SK-N-SH treated with all-trans-retinoic acid at 6 μM for 48 hours (cell line): Measurements from ENCODE around the gene PTTG1.

Source experiments
- ATAC-seq: fragments of 200-7000 bp; cut with Tn5 transposase; 3 replicates; pipeline ENCODE4 v1.9.1; 2020; ENCODE audit warnings: mild to moderate bottlenecking, moderate library complexity
- BACH2 ChIP-seq: fragments of 250-450 bp; sonication (Bioruptor Pico); IDR thresholded peaks from 2 replicates; pipeline ENCODE4 v1.9.0; 2021; ENCODE audit warnings: mild to moderate bottlenecking, borderline replicate concordance
- CREB5 ChIP-seq: fragments of 250-450 bp; sonication (Bioruptor Pico); IDR thresholded peaks from 2 replicates; pipeline ENCODE4 v1.5.1; 2020; ENCODE audit warnings: low read depth, mild to moderate bottlenecking, moderate library complexity
- CSDC2 ChIP-seq: fragments of 250-450 bp; sonication (Bioruptor Pico); IDR thresholded peaks from 2 replicates; pipeline ENCODE4 v1.5.0; 2020; ENCODE audit warnings: mild to moderate bottlenecking, moderate library complexity
- CSRNP3 ChIP-seq: fragments of 250-450 bp; sonication (Bioruptor Pico); IDR thresholded peaks from 2 replicates; pipeline ENCODE4 v1.5.1; 2021; ENCODE audit warnings: mild to moderate bottlenecking, moderate library complexity
- ESRRG ChIP-seq: fragments of 250-450 bp; sonication (Bioruptor Pico); IDR thresholded peaks from 2 replicates; pipeline ENCODE4 v1.6.1; 2021; ENCODE audit warnings: mild to moderate bottlenecking
- GLIS3 ChIP-seq: fragments of 250-450 bp; sonication (Bioruptor Pico); IDR thresholded peaks from 2 replicates; pipeline ENCODE4 v1.5.0; 2020; ENCODE audit warnings: mild to moderate bottlenecking, moderate library complexity
- ISL1 ChIP-seq: fragments of 250-450 bp; sonication (Bioruptor Pico); IDR thresholded peaks from 2 replicates; pipeline ENCODE4 v2.1.2; 2022; ENCODE audit warnings: mild to moderate bottlenecking, moderate library complexity
- OSR1 ChIP-seq: fragments of 250-450 bp; sonication (Bioruptor Pico); IDR thresholded peaks from 2 replicates; pipeline ENCODE4 v1.8.0; 2022; ENCODE audit warnings: moderate library complexity, mild to moderate bottlenecking, inconsistent platforms
- POU6F1 ChIP-seq: fragments of 250-450 bp; sonication (Bioruptor Pico); IDR thresholded peaks from 2 replicates; pipeline ENCODE4 v1.8.0; 2021; ENCODE audit warnings: low read depth, mild to moderate bottlenecking, moderate library complexity, borderline replicate concordance
- PPARA ChIP-seq: fragments of 250-450 bp; sonication (Bioruptor Pico); IDR thresholded peaks from 2 replicates; pipeline ENCODE4 v1.5.0; 2020; ENCODE audit warnings: mild to moderate bottlenecking, borderline replicate concordance
- RARB ChIP-seq: fragments of 250-450 bp; sonication (Bioruptor Pico); IDR thresholded peaks from 2 replicates; pipeline ENCODE4 v1.8.0; 2021; ENCODE audit warnings: mild to moderate bottlenecking, moderate library complexity
- SNAI2 ChIP-seq: fragments of 250-450 bp; sonication (Bioruptor Pico); IDR thresholded peaks from 2 replicates; pipeline ENCODE4 v1.5.0; 2020; ENCODE audit warnings: mild to moderate bottlenecking, moderate library complexity
- TCF4 ChIP-seq: fragments of 250-450 bp; sonication (Bioruptor Pico); IDR thresholded peaks from 2 replicates; pipeline ENCODE4 v1.8.0; 2021; ENCODE audit warnings: mild to moderate bottlenecking, moderate library complexity, borderline replicate concordance
- TOX ChIP-seq: fragments of 250-450 bp; sonication (Bioruptor Pico); IDR thresholded peaks from 2 replicates; pipeline ENCODE4 v1.8.0; 2021; ENCODE audit warnings: mild to moderate bottlenecking, moderate library complexity, borderline replicate concordance
- ZC3H10 ChIP-seq: fragments of 250-450 bp; sonication (Bioruptor Pico); IDR thresholded peaks from 2 replicates; pipeline ENCODE4 v1.5.1; 2021; ENCODE audit warnings: mild to moderate bottlenecking, moderate library complexity
- ZFP3 ChIP-seq: fragments of 250-450 bp; sonication (Bioruptor Pico); IDR thresholded peaks from 2 replicates; pipeline ENCODE4 v1.5.0; 2020; ENCODE audit warnings: mild to moderate bottlenecking, moderate library complexity
- ZFP30 ChIP-seq: fragments of 450-650 bp; formaldehyde crosslinking; IDR thresholded peaks from 2 replicates; pipeline ENCODE4 v1.5.0; 2022; ENCODE audit warnings: mild to moderate bottlenecking, moderate library complexity
- ZNF565 ChIP-seq: fragments of 450-650 bp; formaldehyde crosslinking; conservative IDR thresholded peaks from 2 replicates; pipeline ENCODE4 v1.5.0; 2020; ENCODE audit warnings: low read depth, mild to moderate bottlenecking, moderate library complexity
- ZNF70 ChIP-seq: fragments of 450-650 bp; formaldehyde crosslinking; IDR thresholded peaks from 2 replicates; pipeline ENCODE4 v1.5.0; 2020; ENCODE audit warnings: mild to moderate bottlenecking, moderate library complexity
- ZNF8 ChIP-seq: fragments of 450-650 bp; formaldehyde crosslinking; IDR thresholded peaks from 2 replicates; pipeline ENCODE4 v1.5.0; 2020; ENCODE audit warnings: mild to moderate bottlenecking, moderate library complexity
- TF ChIP-seq, protein P1 (sequence below): fragments of 250-450 bp; sonication (Bioruptor Pico); IDR thresholded peaks from 2 replicates; pipeline ENCODE4 v1.8.0; 2020; ENCODE audit warnings: mild to moderate bottlenecking, moderate library complexity, borderline replicate concordance
- TF ChIP-seq, protein P2 (sequence below): fragments of 250-450 bp; sonication (Bioruptor Pico); IDR thresholded peaks from 2 replicates; pipeline ENCODE4 v1.5.0; 2020; ENCODE audit warnings: mild to moderate bottlenecking, moderate library complexity

PTTG1 gene

DNA sequence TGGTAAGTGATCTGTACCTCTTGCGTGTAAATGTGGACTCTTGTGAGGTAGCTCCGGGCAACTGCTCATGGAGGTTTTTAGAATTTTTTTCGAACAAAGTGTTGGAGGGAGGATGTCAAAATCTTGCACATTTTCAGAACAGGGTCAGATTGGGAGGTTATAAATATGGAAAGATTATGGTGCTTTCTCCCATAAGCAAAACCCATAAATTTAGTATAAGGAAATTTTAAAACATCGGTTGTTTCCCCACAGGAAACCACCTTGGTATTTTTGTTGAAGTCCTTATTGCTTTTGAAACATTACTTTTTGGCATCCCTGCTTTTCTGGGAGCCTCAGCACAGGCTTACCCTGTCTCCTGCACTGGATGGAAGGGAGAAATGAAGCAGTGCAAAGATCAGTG lies 33.9 kb downstream of the PTTG1 start:
- no peak for ATAC-seq
- TF ChIP-seq, protein P1, sequence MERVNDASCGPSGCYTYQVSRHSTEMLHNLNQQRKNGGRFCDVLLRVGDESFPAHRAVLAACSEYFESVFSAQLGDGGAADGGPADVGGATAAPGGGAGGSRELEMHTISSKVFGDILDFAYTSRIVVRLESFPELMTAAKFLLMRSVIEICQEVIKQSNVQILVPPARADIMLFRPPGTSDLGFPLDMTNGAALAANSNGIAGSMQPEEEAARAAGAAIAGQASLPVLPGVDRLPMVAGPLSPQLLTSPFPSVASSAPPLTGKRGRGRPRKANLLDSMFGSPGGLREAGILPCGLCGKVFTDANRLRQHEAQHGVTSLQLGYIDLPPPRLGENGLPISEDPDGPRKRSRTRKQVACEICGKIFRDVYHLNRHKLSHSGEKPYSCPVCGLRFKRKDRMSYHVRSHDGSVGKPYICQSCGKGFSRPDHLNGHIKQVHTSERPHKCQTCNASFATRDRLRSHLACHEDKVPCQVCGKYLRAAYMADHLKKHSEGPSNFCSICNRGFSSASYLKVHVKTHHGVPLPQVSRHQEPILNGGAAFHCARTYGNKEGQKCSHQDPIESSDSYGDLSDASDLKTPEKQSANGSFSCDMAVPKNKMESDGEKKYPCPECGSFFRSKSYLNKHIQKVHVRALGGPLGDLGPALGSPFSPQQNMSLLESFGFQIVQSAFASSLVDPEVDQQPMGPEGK: no peak
- TF ChIP-seq PPARA (CRISPR knock-in tag) (no peak), ZNF70 (CRISPR knock-in tag) (no peak), TCF4 (CRISPR knock-in tag) (no peak), BACH2 (no peak), CSDC2 (no peak), ZNF565 (CRISPR knock-in tag) (no peak), SNAI2 (CRISPR knock-in tag) (no peak), GLIS3 (no peak), ISL1 (CRISPR knock-in tag) (no peak), ESRRG (CRISPR knock-in tag) (no peak), ZFP30 (CRISPR knock-in tag) (no peak), CSRNP3 (CRISPR knock-in tag) (no peak), ZNF8 (CRISPR knock-in tag) (no peak), TOX (CRISPR knock-in tag) (no peak), RARB (no peak), CREB5 (CRISPR knock-in tag) (no peak), OSR1 (no peak), ZFP3 (CRISPR knock-in tag) (no peak)
- TF ChIP-seq, protein P2, sequence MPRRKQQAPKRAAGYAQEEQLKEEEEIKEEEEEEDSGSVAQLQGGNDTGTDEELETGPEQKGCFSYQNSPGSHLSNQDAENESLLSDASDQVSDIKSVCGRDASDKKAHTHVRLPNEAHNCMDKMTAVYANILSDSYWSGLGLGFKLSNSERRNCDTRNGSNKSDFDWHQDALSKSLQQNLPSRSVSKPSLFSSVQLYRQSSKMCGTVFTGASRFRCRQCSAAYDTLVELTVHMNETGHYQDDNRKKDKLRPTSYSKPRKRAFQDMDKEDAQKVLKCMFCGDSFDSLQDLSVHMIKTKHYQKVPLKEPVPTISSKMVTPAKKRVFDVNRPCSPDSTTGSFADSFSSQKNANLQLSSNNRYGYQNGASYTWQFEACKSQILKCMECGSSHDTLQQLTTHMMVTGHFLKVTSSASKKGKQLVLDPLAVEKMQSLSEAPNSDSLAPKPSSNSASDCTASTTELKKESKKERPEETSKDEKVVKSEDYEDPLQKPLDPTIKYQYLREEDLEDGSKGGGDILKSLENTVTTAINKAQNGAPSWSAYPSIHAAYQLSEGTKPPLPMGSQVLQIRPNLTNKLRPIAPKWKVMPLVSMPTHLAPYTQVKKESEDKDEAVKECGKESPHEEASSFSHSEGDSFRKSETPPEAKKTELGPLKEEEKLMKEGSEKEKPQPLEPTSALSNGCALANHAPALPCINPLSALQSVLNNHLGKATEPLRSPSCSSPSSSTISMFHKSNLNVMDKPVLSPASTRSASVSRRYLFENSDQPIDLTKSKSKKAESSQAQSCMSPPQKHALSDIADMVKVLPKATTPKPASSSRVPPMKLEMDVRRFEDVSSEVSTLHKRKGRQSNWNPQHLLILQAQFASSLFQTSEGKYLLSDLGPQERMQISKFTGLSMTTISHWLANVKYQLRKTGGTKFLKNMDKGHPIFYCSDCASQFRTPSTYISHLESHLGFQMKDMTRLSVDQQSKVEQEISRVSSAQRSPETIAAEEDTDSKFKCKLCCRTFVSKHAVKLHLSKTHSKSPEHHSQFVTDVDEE (CRISPR knock-in tag): no peak
- TF ChIP-seq, all 23 proteins: peak for 0

DNA sequence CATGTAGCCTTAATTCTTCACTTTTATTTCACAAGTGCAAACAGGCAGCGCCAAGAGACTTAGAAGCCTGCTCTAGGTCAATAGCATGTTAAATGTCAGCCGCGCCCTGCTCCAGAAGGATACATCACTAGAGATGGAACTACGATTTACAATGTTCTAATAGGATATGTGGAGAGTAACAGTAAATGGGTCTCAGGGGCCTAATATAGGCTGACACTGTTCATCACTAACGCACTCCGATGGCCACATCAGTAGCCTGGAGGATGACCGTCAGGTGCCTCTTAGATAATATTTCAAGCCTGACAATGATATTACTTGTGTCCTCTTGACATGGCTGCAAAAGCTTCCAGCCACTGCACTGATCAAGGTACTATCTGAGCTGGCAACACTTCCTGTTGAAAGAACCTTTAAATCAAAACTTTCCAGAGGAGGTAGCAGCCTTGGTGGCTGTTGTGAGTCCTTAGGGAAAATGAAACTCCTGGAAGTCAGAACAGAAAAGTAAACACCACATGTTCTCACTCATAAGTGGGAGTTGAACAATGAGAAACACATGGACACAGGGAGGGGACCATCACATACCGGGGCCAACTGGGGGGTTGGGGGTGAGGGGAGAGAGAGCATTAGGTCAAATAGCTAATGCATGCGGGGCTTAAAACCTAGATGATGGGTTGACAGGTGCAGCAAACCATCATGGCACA lies 35.0 kb downstream of the PTTG1 start:
- no peak for ATAC-seq
- TF ChIP-seq ISL1 (CRISPR knock-in tag) (no peak), CREB5 (CRISPR knock-in tag) (no peak), ZNF8 (CRISPR knock-in tag) (no peak), RARB (no peak), OSR1 (no peak), TCF4 (CRISPR knock-in tag) (no peak), ZC3H10 (CRISPR knock-in tag) (no peak), TOX (CRISPR knock-in tag) (no peak), BACH2 (no peak), ZNF70 (CRISPR knock-in tag) (no peak), SNAI2 (CRISPR knock-in tag) (no peak), ESRRG (CRISPR knock-in tag) (no peak), CSDC2 (no peak), ZFP30 (CRISPR knock-in tag) (no peak), POU6F1 (CRISPR knock-in tag) (no peak)
- TF ChIP-seq, protein P2 (CRISPR knock-in tag): no peak
- TF ChIP-seq, protein P1: no peak
